Gastroesophageal sphincter (tissue), 4 donors: ENCODE measurements around the gene CSMD2. TPM values are rescaled to one million over a fixed set of nuclear protein-coding genes. Genes with fewer than 3 reads are reported as not detected.

ENCODE experiments used
- ATAC-seq: fragments of 150-250 bp; one replicate; pipeline ENCODE4 v1.9.1; 2016; ENCODE audit warnings: mild to moderate bottlenecking, moderate library complexity
- H3K27ac ChIP-seq, 4 donors: fragments of 200-600 bp; sonication (generic) in 3 of 4; 1 replicate in 3 of 4; 2 replicates in 1 of 4; pipeline ENCODE4 v1.5.1; 2016 to 2019
- H3K27me3 ChIP-seq: fragments of 200-600 bp; sonication (generic); one replicate; pipeline ENCODE4 v1.5.1; 2019
- H3K36me3 ChIP-seq, 2 donors: fragments of 200-600 bp; sonication (generic); one replicate each; pipeline ENCODE4 v1.5.1; 2019; ENCODE audit warnings: control low read depth in 1 of 2
- H3K4me1 ChIP-seq, 3 donors: fragments of 200-600 bp; sonication (generic); 1 replicate in 2 of 3; 2 replicates in 1 of 3; pipeline ENCODE4 v1.5.1; 2016 to 2019; ENCODE audit warnings: control low read depth in 2 of 3
- H3K4me3 ChIP-seq, 2 donors: fragments of 200-600 bp; sonication (generic); one replicate each; pipeline ENCODE4 v1.5.1; 2019; ENCODE audit warnings: mild to moderate bottlenecking in 1 of 2, moderate library complexity in 1 of 2
- H3K9me3 ChIP-seq, 3 donors: fragments of 200-600 bp; sonication (generic); one replicate each; pipeline ENCODE4 v1.5.1; 2017 to 2019; ENCODE audit warnings: control low read depth in 2 of 3
- EP300 ChIP-seq: sonication (generic); formaldehyde crosslinking; IDR thresholded peaks from one replicate; pipeline ENCODE4 v1.6.1; 2017; ENCODE audit warnings: antibody characterized with exemption, mild to moderate bottlenecking
- POLR2A ChIP-seq, 2 donors: fragments of 450-650 bp; IDR thresholded peaks; one replicate each; pipeline ENCODE4 v1.6.1; 2017; ENCODE audit warnings: antibody characterized with exemption in 2 of 2, mild to moderate bottlenecking in 2 of 2, moderate library complexity in 1 of 2
- POLR2AphosphoS5 ChIP-seq: sonication (generic); formaldehyde crosslinking; IDR thresholded peaks from one replicate; pipeline ENCODE4 v1.6.1; 2017; ENCODE audit warnings: antibody characterized with exemption
- WGBS, 2 donors: methylation state at CpG; one replicate each; pipeline ENCODE4 v1.1.5; 2018; ENCODE audit warnings: low coverage in 1 of 2; 5-methylcytosine and 5-hydroxymethylcytosine counted together
- total RNA-seq, 4 donors: library from RNA; depleted of rRNA; stranded (reverse); fragments of >200 nt; gene quantifications; one replicate each; pipeline ENCODE4 v1.1.0, GENCODE V29; 2016
- TF ChIP-seq, protein P1 (sequence below), 4 experiments: fragments of 200-600 bp in 2 of 4; fragments of 450-650 bp in 2 of 4; sonication (generic) in 1 of 4; IDR thresholded peaks; one replicate each; pipeline ENCODE4 v1.5.1; 2017 to 2019; ENCODE audit warnings: antibody characterized with exemption in 4 of 4, mild to moderate bottlenecking in 2 of 4, moderate library complexity in 2 of 4

Gene CSMD2
- total RNA-seq, 4 donors from 2014 or later = 0.22 to 2.5 (median 0.37) TPM

DNA sequence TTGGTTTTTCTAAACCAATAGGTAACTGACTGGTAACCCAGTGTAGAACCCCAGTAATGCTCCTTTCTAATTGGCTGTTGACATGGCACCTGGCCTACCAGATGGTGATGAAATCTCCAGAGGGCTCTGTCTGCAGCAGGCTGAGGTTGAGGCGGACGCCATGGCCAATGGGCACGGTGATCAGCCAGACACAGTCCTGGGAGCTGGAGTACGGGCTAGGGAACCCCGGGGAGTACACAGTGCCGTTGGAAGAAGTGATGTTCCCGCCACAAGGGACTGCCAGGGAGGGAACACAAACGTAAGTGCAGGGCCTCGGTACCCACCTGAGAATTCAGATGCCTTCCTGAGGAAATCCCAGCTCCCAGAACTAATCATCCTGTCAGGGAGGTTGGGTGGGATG, 562.8 kb downstream of the CSMD2 start:
- no peak for TF ChIP-seq POLR2A (IDR thresholded peaks at IDR 0.05)
- no peak for TF ChIP-seq EP300
- no peak for TF ChIP-seq POLR2AphosphoS5
- WGBS, 2 donors = 90% methylated on average over 2 to 6 of the region's 9 CpGs
- Histone ChIP-seq H3K27ac (no peak overlapping the region), H3K27me3 (no peaks in the 10 kb centered on the region), H3K9me3 (no peaks in the 10 kb centered on the region), H3K36me3 (no peaks in the 10 kb centered on the region), H3K4me3 (no peak overlapping the region), H3K4me1 (peaks cover 0 to 7% (median 0%) of the 10 kb centered on the region in 3 donors)
- ATAC-seq = no peak

DNA sequence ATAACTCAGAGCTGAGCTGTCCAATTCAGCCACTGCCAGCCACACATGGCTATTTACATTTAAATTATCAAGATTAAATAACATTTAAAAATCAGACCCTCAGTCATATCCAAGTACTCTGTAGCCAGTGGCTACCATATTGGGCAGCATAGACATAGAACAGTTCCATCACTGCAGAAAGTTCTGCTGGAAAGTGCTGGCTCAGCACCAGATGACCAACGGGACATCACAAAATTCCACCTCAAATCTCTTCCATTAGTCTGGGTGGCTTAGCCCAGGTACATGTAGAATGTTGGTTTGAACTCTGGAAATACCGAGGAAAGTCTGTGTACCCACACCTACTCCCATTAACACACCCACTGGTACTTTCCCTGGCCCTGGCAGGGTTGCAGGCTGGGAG, 563.3 kb downstream of the CSMD2 start:
- no peak overlapping the region for H3K4me3 ChIP-seq
- no peaks in the 10 kb centered on the region for H3K27me3 ChIP-seq
- ATAC-seq = no peak
- H3K36me3 ChIP-seq = no peaks in the 10 kb centered on the region
- WGBS, 2 donors = 22 to 33% methylated on average over 1 of the region's 2 CpGs
- H3K27ac ChIP-seq = no peak overlapping the region
- peaks cover 0 to 7% (median 0%) of the 10 kb centered on the region in 3 donors for H3K4me1 ChIP-seq
- no peaks in the 10 kb centered on the region for H3K9me3 ChIP-seq
- no peak for TF ChIP-seq EP300
- TF ChIP-seq POLR2A (IDR thresholded peaks at IDR 0.05) = no peak
- TF ChIP-seq, protein P1, sequence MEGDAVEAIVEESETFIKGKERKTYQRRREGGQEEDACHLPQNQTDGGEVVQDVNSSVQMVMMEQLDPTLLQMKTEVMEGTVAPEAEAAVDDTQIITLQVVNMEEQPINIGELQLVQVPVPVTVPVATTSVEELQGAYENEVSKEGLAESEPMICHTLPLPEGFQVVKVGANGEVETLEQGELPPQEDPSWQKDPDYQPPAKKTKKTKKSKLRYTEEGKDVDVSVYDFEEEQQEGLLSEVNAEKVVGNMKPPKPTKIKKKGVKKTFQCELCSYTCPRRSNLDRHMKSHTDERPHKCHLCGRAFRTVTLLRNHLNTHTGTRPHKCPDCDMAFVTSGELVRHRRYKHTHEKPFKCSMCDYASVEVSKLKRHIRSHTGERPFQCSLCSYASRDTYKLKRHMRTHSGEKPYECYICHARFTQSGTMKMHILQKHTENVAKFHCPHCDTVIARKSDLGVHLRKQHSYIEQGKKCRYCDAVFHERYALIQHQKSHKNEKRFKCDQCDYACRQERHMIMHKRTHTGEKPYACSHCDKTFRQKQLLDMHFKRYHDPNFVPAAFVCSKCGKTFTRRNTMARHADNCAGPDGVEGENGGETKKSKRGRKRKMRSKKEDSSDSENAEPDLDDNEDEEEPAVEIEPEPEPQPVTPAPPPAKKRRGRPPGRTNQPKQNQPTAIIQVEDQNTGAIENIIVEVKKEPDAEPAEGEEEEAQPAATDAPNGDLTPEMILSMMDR (IDR thresholded peaks at IDR 0.05) = no peak
- TF ChIP-seq POLR2AphosphoS5 = no peak

DNA sequence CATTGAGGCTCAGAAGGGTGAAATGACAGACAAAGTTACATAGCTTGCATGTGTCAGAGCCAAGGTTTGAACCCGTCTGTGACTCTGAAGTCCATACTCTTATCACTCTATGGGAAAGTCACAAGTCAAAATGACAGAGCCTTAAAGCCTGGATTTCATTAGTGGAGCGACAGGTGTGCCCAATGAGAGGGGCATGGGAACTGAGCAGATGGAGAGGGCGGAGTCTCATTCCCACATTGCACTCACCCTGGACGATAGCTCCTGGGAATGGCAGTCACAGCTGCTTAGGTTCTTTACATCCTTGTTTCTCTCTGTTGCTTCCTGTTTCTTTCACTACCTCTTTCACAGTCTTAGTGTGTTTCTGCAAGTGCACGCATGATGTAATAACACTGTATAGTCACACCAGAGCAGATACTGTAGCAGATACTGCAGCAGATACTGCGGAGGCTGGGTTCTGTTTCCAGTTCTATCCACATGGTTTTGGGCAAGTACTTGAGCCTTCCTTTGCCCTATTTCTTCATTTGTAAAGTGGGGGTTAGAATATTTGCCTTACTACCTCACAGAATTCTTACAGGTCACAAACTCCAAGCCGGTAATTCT, 565.4 kb downstream of the CSMD2 start:
- no peak overlapping the region for H3K27ac ChIP-seq
- no peaks in the 10 kb centered on the region for H3K36me3 ChIP-seq
- no peaks in the 10 kb centered on the region for H3K9me3 ChIP-seq
- 62 to 70% methylated on average over 6 to 7 of the region's 7 CpGs for WGBS, 2 donors
- peaks cover 4% of the 10 kb centered on the region for H3K27me3 ChIP-seq
- TF ChIP-seq EP300 (no peak), POLR2A (IDR thresholded peaks at IDR 0.05) (no peak), POLR2AphosphoS5 (no peak)
- TF ChIP-seq, protein P1 (IDR thresholded peaks at IDR 0.05) = no peak
- ATAC-seq = no peak
- H3K4me1 ChIP-seq = peaks cover 0 to 7% (median 0%) of the 10 kb centered on the region in 3 donors
- H3K4me3 ChIP-seq = no peak overlapping the region

DNA sequence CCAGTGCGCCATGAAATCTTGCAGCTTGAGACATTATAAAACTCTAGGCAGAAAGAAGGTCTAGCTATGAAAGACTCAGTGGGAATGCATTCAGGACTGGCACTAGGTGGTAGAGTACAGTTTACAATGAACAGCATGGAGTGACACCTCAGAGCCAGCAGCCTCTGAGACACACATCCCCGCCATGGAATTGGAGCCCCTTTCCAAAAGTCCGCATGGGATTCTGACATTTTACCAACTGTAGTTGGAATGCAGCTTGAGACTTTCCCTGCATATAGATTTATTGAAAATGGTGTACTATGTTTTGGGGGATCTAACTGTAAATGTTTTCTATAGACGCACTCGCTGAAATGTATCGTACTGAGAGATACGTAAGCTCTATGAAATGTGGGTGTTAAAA, 576.3 kb downstream of the CSMD2 start:
- no peaks in the 10 kb centered on the region for H3K27me3 ChIP-seq
- ATAC-seq = no peak
- WGBS, 2 donors = 90% methylated on average over 6 to 7 of the region's 7 CpGs
- H3K36me3 ChIP-seq = no peaks in the 10 kb centered on the region
- TF ChIP-seq POLR2A (IDR thresholded peaks at IDR 0.05) (no peak), EP300 (no peak), POLR2AphosphoS5 (no peak)
- TF ChIP-seq, protein P1 (IDR thresholded peaks at IDR 0.05) = no peak
- H3K4me1 ChIP-seq = no peaks in the 10 kb centered on the region
- H3K27ac ChIP-seq = no peak overlapping the region
- H3K4me3 ChIP-seq = no peak overlapping the region
- H3K9me3 ChIP-seq = no peaks in the 10 kb centered on the region

DNA sequence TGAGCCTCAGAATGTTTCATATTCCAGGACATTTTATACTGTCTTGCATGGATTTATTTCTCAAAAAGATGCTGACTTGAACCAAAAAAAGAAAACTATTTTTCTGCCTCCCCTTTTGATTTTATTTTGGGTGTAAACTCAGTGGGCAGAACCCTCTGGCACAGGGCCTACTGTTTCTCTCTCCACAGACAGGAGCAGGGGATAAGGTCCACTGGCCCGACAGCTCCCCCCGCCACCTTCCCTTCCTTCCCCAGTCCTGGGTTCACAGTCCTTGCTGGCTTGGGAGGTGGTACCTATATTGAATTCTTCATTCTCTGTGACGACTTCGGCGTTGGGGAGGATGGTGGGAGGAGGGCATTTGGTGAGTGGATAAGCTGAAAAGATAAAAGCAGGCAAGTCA, 578.2 kb downstream of the CSMD2 start:
- no peak for TF ChIP-seq EP300
- TF ChIP-seq POLR2AphosphoS5 = no peak
- 83 to 90% methylated on average over 3 of the region's 5 CpGs for WGBS, 2 donors
- no peak overlapping the region for H3K4me3 ChIP-seq

DNA sequence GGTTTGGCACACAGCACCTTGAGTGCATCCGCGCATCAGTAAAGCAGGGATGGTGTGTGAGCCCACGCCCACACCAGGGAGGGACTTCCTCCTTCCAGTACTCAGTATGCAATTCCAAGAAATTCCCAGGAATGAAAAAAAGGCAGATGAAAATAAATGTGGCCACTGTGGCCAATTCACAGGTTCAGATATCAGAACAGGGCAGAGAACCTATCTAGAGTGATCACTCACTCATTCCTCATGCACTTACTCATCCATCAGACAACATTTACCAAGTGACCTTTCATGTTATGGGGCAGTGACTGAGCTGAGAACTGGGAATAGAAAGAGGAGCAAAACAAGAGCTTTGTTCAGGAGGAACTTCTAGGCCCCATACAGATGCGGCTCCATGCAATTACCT, 578.9 kb downstream of the CSMD2 start:
- Histone ChIP-seq H3K4me3 (no peak overlapping the region), H3K36me3 (no peaks in the 10 kb centered on the region), H3K4me1 (no peaks in the 10 kb centered on the region), H3K9me3 (no peaks in the 10 kb centered on the region), H3K27ac (no peak overlapping the region), H3K27me3 (no peaks in the 10 kb centered on the region)
- no peak for TF ChIP-seq POLR2AphosphoS5
- TF ChIP-seq, protein P1 (IDR thresholded peaks at IDR 0.05) = no peak
- no peak for TF ChIP-seq POLR2A (IDR thresholded peaks at IDR 0.05)
- TF ChIP-seq EP300 = no peak
- 100% methylated on average over 1 of the region's 4 CpGs; no CpG with 5 or more reads in 1 of the 2 donors for WGBS, 2 donors
- ATAC-seq = no peak

More for the DNA sequence above, 578.2 kb downstream of the CSMD2 start:
- no peaks in the 10 kb centered on the region for H3K27me3 ChIP-seq
- H3K4me1 ChIP-seq = no peaks in the 10 kb centered on the region
- no peak overlapping the region for H3K27ac ChIP-seq
- no peaks in the 10 kb centered on the region for H3K9me3 ChIP-seq
- H3K36me3 ChIP-seq = no peaks in the 10 kb centered on the region
- ATAC-seq = no peak
